MM.1S (cell line): ENCODE measurements around the gene MOB3B.

ENCODE experiments used
- DNase-seq: peaks from one replicate; pipeline ENCODE4 v3.0.0-alpha.2; 2015
- H2AFZ ChIP-seq: fragments of 300-600 bp; sonication (generic); 2 replicates; pipeline ENCODE4 v1.6.0; 2016; ENCODE audit warnings: antibody characterized with exemption, low read length
- H3F3A ChIP-seq: fragments of 300-600 bp; sonication (generic); 2 replicates; pipeline ENCODE4 v1.6.1; 2016; ENCODE audit warnings: mild to moderate bottlenecking, antibody characterized with exemption, low read length, moderate library complexity, mixed read lengths; ENCODE audit not compliant: insufficient read depth
- H3K27ac ChIP-seq: fragments of 300-600 bp; sonication (generic); 2 replicates; pipeline ENCODE4 v1.5.1; 2016; ENCODE audit warnings: mild to moderate bottlenecking, low read length
- H3K27me3 ChIP-seq: fragments of 300-600 bp; sonication (generic); replicated peaks from 2 replicates; pipeline ENCODE4 v1.6.0; 2016; ENCODE audit warnings: low read length; ENCODE audit not compliant: insufficient read depth
- H3K36me3 ChIP-seq: fragments of 300-600 bp; sonication (generic); replicated peaks from 2 replicates; pipeline ENCODE4 v1.6.1; 2016; ENCODE audit warnings: mild to moderate bottlenecking, low read length, mixed read lengths; ENCODE audit not compliant: insufficient read depth
- H3K4me1 ChIP-seq: fragments of 300-600 bp; sonication (generic); 2 replicates; pipeline ENCODE4 v1.6.1; 2016; ENCODE audit warnings: low read length, mixed read lengths
- H3K4me2 ChIP-seq: fragments of 300-600 bp; sonication (generic); 2 replicates; pipeline ENCODE4 v1.6.0; 2016; ENCODE audit warnings: low read depth, low read length
- H3K4me3 ChIP-seq: fragments of 300-600 bp; sonication (generic); 2 replicates; pipeline ENCODE4 v1.5.1; 2016; ENCODE audit warnings: low read length, mixed read lengths
- H3K79me2 ChIP-seq: fragments of 300-600 bp; sonication (generic); 2 replicates; pipeline ENCODE4 v1.6.1; 2016; ENCODE audit warnings: mixed run types, low read length, mixed read lengths
- H3K9ac ChIP-seq: fragments of 300-600 bp; sonication (generic); 2 replicates; pipeline ENCODE4 v1.6.1; 2016; ENCODE audit warnings: low read length, mixed read lengths
- H3K9me2 ChIP-seq: fragments of 300-600 bp; sonication (generic); replicated peaks from 2 replicates; pipeline ENCODE4 v1.6.1; 2016; ENCODE audit warnings: mild to moderate bottlenecking, low read length, mixed read lengths; ENCODE audit not compliant: insufficient read depth
- H3K9me3 ChIP-seq: fragments of 300-600 bp; sonication (generic); replicated peaks from 2 replicates; pipeline ENCODE4 v1.6.1; 2016; ENCODE audit warnings: mild to moderate bottlenecking, low read length, mixed read lengths; ENCODE audit not compliant: insufficient read depth
- H4K20me1 ChIP-seq: fragments of 300-600 bp; sonication (generic); 2 replicates; pipeline ENCODE4 v1.6.1; 2016; ENCODE audit warnings: mild to moderate bottlenecking, low read length, moderate library complexity, mixed read lengths; ENCODE audit not compliant: insufficient read depth
- EZH2 ChIP-seq: fragments of 300-600 bp; sonication (generic); optimal IDR thresholded peaks from 2 replicates; pipeline ENCODE3; 2017; ENCODE audit warnings: low read depth, mild to moderate bottlenecking, antibody characterized with exemption, low read length, mixed read lengths
- EZH2phosphoT487 ChIP-seq: fragments of 300-600 bp; sonication (generic); IDR thresholded peaks from 2 replicates; pipeline ENCODE4 v1.6.1; 2018; ENCODE audit warnings: antibody characterized with exemption, low read length
- TF ChIP-seq, protein P1 (sequence below): fragments of 300-600 bp; sonication (generic); IDR thresholded peaks from 2 replicates; pipeline ENCODE4 v1.5.1; 2016; ENCODE audit warnings: antibody characterized with exemption, low read length, mixed read lengths

MOB3B gene

DNA sequence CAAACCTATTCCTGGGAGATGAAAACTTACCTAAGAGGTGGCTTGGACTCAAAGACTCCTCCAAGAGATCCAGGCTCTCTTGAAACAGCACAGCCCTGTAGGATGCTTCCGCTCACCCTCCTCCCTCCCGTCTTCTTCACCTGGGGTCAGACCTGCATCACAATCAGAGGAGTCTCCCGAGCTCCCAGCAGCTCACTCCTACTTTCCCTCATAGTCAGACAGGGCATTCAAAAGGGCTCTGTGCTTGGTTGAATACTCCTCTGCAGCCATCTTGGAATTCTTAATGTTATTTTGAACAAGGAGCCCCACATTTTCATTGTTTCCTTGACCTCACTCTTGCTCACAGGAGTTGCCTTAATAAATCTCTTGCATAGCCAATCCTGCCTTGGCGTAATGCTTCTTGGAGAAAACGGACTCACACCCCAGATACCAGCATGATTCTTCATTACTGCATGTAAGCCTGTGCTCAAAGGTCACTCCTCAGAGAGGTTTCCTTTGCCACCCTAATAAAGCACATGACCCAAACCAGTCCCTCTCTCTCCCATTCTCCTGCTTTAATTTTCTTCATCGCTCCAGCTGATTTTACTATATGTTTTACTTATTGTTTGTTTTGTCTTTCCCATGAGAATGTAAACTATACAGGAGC lies 52.6 kb downstream of the MOB3B start:
- Histone ChIP-seq H3K36me3 (no peaks in the 10 kb centered on the region), H3K9me2 (no peaks in the 10 kb centered on the region), H3K27me3 (no peaks in the 10 kb centered on the region), H4K20me1 (no peaks in the 10 kb centered on the region), H3K9me3 (no peaks in the 10 kb centered on the region), H3F3A (no peaks in the 10 kb centered on the region), H3K9ac (no peak overlapping the region), H3K4me1 (no peaks in the 10 kb centered on the region), H3K4me3 (no peak overlapping the region), H3K79me2 (no peaks in the 10 kb centered on the region), H3K4me2 (no peak overlapping the region), H3K27ac (no peak overlapping the region), H2AFZ (no peak overlapping the region)
- DNase-seq, result no peak
- TF ChIP-seq, protein P1, sequence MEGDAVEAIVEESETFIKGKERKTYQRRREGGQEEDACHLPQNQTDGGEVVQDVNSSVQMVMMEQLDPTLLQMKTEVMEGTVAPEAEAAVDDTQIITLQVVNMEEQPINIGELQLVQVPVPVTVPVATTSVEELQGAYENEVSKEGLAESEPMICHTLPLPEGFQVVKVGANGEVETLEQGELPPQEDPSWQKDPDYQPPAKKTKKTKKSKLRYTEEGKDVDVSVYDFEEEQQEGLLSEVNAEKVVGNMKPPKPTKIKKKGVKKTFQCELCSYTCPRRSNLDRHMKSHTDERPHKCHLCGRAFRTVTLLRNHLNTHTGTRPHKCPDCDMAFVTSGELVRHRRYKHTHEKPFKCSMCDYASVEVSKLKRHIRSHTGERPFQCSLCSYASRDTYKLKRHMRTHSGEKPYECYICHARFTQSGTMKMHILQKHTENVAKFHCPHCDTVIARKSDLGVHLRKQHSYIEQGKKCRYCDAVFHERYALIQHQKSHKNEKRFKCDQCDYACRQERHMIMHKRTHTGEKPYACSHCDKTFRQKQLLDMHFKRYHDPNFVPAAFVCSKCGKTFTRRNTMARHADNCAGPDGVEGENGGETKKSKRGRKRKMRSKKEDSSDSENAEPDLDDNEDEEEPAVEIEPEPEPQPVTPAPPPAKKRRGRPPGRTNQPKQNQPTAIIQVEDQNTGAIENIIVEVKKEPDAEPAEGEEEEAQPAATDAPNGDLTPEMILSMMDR, result no peak
- no peak for TF ChIP-seq EZH2phosphoT487
- TF ChIP-seq EZH2, result no peak

DNA sequence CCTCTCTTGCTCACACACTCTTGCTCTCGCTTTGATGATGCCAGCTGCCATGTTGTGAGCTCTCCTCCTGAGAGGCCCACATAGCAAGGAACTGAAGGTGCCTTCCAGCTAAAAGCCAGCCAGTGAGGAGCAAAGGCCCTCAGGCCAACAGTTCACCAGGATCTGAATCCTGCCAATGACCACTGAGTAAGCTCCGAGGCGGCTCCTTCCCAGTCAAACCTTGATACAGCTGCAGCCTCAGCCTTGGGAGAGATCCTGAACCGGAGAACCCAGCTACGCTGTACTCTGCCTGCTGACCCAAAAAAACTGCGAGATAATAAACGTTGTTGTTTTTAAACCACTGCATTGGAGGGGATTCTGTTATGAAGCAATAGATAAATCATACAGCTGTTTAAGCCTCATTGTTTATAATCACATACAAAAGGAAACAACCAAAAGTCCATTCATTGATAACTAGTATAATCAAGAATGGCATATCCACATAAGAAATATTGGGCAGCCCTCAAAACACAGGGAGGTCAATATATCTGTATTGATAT lies 54.5 kb downstream of the MOB3B start:
- DNase-seq, result no peak
- Histone ChIP-seq H3K79me2 (no peaks in the 10 kb centered on the region), H3K4me1 (no peaks in the 10 kb centered on the region)

DNA sequence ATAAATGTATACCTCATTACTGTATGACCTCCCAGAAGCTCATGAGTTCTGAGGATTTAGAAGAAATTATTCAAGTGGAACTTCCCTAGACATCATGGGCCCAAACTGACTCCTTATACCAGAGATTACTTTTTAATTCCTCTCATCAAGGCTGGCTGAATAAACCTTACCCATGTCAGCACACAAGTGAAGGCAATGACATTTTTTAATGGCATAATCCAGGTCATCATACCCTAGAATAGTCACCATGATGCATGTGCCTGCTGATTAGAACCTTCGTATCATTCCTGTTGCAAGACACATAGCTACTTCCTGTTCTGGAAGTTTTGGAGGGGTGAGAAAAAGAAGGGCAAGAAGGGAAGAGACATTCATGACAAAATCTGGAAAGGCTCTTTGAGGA lies 55.3 kb downstream of the MOB3B start:
- Histone ChIP-seq H3K4me2 (no peak overlapping the region), H3K27ac (no peak overlapping the region), H2AFZ (no peak overlapping the region), H3K27me3 (no peaks in the 10 kb centered on the region), H3F3A (no peaks in the 10 kb centered on the region), H3K9me2 (no peaks in the 10 kb centered on the region), H3K36me3 (no peaks in the 10 kb centered on the region), H3K4me3 (no peak overlapping the region), H3K9me3 (no peaks in the 10 kb centered on the region), H3K79me2 (no peaks in the 10 kb centered on the region), H3K4me1 (no peaks in the 10 kb centered on the region), H3K9ac (no peak overlapping the region), H4K20me1 (no peaks in the 10 kb centered on the region)
- no peak for DNase-seq
- TF ChIP-seq, protein P1, result no peak
- TF ChIP-seq EZH2phosphoT487, result no peak
- no peak for TF ChIP-seq EZH2

More for the DNA sequence above, 54.5 kb downstream of the MOB3B start:
- Histone ChIP-seq H3K9me2 (no peaks in the 10 kb centered on the region), H3K36me3 (no peaks in the 10 kb centered on the region), H3K9me3 (no peaks in the 10 kb centered on the region), H3F3A (no peaks in the 10 kb centered on the region), H3K4me3 (no peak overlapping the region), H3K27me3 (no peaks in the 10 kb centered on the region), H3K9ac (no peak overlapping the region), H2AFZ (no peak overlapping the region), H3K4me2 (no peak overlapping the region), H3K27ac (no peak overlapping the region), H4K20me1 (no peaks in the 10 kb centered on the region)
- no peak for TF ChIP-seq EZH2
- TF ChIP-seq, protein P1, result no peak
